CD4-positive, alpha-beta T cell treated with Interleukin-4 for 1 hour (primary cell): ENCODE data around the gene ADCY5.
A peak's percentile ranks its signal among the peaks of the same experiment; 100 is the strongest.

ENCODE experiments used
- DNase-seq, 2 donors: peaks; one replicate each; pipeline ENCODE4 v3.0.0-alpha.2; 2020 to 2022

ADCY5 gene

DNA sequence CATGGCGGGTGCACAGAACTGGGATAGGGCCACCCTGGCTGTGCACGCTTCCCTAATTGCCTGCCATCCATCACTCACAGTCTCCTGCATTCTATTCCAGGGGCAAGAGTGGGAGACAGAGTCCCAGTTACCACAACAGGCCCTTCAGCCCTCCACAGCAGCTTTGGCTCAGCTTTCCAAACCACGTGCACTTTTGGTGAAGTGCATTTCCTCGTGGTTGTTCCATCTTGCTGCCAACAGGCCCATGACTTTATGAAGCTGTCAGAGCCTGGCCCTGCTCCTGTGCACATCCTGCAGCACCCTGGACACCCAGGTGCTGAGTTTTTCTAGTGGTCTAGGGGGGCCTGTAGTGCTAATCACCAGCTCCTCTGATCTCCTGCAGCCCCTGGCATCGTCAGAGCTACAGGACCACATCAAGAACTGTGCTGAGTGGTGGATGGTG, 110.2 kb downstream of the ADCY5 start:
- DNase-seq: no peak

DNA sequence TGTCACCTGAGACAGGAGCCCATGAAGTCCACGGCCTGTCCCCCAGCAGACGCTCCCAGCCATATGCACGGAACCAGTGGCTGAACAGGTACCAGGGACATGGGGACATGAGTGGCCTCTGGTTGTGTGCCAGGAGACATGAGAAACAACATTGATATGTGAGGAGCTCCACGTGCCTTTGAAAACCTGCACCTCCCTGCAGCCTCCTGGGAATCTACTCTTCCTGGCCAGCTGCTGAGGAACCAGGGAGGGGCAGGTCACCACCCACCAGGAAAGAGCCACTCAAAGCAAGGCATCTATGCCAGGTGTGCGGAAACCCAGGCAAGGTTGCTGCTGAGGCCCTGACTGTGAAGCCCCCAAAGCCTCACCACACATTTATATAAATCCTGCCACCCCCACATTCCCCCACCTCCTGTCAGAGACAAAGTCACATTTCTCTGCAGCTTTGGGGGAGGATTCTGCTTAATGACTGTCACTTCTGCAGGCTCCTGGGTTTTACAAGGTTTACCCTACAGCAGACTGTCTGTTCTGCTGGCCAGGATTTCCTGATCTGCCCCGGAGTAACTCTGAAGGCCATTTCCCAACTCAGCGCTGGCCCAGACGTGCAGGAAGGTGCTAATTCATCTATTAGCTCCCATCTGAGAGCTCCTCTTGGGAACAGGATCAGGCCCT, 110.8 kb downstream of the ADCY5 start:
- no peak for DNase-seq

DNA sequence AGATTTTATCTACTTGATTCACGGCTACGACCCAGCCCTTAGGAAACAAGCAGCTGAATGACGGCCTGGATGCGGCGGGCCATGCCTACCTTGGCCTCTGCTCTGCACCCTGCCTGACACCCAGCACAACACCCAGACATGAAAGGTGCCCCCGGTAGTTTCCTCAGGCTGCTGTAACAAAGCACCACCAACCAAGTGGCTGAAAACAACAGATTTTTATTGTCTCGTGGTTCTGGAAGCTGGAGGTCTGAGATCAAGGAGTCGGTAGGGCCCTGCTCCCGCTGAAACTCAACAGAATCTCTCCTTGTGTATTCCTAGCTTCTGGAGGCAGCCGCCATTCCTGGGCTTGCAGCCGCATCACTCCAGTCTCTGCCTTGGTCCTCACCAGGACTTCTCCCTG, 111.7 kb downstream of the ADCY5 start:
- DNase-seq: no peak

DNA sequence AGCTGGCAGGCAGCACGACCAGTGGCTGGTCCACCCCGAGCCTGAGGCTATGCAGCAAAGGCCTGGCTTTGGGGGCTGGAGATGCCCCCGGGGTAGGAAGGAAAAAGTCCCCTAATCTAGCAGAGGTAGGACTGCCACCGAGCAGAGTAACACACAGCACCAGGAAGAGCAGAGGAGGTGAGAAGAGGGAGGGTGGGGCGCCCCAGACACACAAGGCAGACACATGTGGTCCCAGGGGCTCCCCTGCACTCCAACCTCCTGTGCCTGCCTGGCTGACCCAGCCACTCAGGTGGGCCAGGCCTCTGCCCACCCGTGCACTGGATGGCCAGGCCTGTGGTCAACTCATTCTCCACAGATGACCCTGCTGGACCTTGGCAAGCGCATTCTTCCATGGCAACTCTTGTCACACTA, 112.4 kb downstream of the ADCY5 start:
- DNase-seq: no peak

DNA sequence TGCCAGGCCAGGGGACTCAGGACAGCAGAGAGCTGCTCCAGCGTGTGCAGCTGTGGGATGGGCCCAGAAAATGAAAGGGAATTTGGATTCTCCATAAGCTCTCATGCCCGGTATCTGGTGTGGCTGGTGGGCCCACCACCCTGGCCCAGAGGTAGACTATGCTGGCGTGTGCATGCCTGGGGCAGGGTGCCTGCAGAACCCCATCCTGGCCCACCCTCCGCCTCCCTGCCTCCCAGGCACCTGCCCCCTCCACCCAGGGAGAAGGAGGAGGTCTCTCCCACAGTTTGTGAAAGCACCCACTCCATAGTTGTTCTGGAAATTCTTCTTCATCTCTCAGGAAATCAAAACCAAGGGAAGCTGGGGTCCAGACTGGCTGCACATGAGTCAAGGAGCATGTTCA, 112.9 kb downstream of the ADCY5 start:
- DNase-seq: no peak

DNA sequence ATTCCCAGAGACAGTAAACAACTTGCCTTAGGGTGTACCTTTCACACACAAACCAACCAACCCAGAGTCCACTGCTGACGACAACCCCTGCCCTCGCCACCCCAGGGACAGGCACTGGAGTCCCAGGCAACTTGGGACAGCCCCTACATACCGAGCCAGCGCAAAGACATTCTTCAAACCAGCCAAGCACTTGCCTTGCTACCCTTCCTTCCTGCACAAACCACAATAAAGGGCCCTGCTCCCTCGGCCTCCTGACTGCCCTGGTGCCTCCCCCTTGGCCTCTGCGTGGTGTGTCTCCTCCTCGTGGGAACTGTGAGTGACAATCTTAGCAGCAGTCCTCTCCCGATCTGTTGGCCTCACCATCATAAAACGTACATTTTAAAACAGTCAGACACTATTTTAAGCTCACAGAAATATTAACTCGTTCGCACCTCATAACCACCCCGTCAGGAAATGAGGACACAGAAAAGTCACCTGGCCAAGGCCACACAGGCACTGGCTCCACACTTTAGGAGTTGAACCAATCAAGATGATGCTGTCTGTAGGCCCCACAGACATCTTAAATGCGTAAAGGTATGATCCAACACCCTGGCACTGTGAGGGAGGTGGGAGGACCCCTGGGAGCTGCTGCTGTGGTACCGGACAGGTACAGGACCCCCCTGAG, 113.8 kb downstream of the ADCY5 start:
- no peak for DNase-seq

DNA sequence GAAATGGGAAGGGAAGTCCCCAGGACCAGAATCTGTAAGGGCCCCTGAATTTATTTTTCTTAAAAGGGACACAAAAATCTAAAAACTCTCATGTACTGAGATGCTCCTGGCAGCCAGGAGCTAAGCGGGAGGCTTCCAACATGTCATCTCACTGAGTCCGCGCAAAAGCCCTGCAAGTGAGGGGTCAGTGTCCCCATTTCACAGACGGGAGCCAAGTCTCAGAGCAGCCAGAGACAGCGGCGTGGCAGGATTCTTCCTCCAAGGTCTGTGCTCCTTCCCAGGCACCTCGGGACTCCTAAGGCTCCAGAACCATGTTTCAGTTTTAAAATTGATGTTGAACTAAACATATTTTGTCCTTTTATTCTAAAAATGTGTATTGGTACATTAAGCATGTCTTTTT, 114.8 kb downstream of the ADCY5 start:
- DNase-seq: no peak

DNA sequence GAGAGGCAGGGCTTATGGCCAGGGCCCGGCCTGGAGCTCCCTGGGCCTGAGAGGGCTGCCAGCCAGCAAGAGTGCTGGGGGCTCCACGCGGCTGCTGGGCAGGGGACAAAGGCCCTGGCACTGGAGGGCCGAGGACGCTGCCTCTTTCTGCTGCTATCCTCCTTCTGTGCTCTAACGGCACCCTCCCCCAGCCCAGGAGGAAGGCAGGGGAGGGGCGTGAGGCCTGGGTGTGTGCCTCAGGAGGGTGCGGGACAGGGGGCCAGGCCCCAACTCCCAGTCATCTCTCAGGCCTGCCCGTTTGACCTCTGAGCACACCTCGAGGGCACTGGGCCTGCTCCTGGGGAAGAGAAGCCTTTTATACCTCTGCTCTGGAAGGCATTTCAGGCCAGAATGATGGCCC, 115.5 kb downstream of the ADCY5 start:
- DNase-seq: no peak

DNA sequence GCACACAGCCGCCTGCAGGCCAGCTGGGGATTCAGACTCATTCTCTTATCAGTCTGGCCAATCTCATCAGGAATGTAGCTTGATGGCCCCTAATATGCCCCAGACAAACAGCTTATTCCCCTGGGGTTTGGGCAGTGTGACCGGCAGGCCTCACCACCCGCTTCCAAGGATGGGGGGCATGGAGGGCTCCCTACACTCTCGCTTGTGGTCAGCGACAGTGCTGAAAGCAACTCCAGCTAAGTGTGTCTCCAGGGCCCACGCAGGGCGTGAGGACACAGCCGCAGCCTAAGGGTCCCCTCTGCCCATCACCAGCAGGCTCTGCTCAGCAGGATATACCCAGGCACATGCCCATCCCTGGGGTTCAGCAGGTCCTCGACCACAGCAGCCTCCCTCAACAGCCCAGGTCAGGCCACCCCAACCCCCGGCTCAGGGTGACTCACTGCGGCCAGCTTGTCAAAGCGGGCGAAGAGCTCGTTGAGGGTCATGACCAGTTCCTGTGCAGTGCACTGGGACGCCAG, 116.7 kb downstream of the ADCY5 start:
- DNase-seq: no peak

DNA sequence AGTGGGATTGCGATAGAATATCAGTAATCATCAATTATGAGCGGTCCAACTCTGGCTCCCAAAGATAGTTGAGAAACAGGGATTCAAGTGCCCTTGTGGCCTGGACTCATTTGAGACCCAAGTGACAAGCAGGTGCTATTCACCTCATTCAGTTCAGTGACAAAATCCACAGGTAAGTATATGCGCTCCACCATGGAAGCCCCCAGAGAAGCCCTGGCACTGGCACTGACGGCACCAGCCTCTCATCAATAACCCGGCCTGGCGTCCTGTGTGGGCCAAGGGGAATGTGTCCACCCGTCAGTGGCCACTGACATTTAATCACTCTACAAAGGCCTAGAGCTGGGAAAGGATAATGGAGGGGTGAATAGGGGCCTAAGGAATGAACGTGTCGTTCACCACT, 117.2 kb downstream of the ADCY5 start:
- no peak for DNase-seq

DNA sequence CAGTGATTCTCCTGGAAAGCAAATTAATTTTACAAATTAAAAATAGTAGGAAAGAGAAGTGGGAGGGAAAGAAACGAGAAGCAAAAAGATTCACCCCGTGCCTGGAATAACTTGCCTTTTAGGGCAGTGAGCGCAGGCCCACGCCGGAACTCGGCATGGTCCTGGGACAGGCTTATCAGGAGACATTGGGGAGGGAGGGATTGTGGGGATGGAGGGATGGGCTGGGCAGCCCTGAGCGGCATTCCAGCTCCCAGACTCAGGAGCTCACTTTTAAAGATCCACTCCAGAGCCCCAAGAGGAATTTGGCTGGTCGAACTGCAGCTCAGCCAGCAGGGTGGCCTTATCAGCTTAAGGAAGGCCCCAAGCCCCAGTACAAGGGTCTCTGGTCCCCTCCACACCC, 117.9 kb downstream of the ADCY5 start:
- DNase-seq: no peak

DNA sequence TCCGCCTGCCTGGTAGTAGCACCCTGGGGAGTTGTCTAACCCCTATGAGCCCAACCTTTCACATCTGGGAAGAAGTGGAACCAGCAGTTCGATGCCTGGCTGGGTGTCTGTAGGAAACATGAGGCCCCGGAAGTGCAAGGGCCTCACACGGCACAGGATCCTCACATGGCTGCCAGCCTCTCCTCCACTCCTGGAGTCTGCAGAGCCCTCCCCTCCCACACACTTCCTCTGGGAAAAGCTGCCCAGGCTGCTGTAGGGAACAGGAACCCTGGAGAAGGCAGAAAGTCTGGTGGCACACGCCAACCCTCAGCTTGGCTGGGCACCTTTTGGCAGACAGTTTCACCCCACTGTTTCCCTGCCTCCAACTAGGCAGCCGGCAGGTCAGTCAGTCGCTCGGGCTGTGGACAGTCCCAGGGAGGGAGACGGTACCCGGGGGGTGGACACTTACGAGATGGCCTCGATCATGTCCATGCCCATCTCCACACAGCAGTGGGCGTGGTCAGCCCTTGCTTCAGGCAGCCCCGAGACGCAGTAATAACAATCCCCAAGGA, 118.4 kb downstream of the ADCY5 start:
- DNase-seq: no peak

DNA sequence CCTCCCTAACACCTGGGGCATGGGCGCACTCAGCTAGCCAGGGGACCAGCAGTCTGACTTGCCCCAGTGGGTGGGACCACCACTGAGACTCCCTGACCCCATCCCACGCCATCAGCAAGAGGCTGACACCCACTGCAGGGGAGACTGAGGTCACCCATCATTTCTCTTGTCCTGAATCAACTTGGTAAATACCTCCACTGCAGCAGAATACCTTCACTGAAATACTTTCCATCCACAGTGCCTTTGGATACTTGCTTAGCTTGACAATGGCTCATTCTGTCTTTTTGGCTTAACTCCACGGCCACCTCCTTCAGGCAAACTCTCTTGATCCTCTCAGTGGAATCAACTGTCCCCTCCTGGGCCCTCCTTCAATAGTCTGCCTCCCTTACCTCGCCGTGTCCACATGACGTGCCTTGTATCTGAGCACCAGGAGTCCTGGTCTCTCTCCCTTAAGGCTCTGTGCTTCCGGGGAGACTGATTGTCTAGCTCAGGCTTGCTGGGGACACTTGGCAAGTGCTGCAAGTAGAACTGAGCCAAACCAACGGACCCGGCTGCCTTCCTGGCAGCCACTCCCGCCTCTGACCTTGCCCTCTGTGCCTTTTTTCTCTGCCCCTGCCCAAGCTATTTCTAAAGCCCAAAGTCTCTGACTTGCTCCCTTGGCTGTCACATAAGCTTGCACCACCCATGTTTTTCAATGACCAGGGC, 119.1 kb downstream of the ADCY5 start:
- no peak for DNase-seq

DNA sequence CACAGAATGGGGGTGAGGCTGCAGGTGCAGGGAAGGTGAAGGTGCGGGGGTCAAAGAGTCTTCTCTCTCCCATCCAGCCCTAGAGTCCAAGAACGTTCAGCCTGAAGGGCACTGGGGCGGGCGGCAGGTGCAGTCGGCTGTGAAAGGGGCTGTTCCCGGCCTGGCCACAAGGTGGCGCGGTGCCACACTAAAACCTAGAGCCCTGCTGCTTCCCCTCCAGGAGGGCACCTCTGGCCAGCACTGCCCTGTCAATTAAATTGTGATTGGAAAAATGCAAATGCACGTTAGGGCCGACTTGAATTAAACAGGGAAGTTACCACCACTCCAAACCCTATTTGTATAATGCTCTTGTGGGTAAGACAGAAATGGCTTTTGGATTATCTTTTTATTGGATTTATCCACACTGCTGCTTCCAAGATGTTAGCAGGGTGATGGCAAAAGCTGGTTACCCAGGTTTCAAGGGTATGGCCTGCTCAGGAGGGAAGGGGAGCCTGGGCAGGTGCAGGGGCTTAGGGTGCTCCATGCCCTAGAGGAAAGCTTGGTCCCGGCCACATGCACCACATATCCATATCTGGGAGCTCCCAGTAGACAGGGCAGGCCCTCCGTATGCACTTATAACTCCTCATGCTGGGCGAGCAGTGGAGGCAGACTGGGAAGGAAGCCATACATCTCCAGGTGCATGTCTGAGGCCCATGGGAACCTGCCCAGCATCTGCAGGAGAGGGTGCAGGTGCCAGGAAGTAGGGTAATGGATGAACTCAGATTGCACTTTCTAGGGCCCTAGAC, 119.8 kb downstream of the ADCY5 start:
- DNase-seq: peak; percentile 57 to 60

DNA sequence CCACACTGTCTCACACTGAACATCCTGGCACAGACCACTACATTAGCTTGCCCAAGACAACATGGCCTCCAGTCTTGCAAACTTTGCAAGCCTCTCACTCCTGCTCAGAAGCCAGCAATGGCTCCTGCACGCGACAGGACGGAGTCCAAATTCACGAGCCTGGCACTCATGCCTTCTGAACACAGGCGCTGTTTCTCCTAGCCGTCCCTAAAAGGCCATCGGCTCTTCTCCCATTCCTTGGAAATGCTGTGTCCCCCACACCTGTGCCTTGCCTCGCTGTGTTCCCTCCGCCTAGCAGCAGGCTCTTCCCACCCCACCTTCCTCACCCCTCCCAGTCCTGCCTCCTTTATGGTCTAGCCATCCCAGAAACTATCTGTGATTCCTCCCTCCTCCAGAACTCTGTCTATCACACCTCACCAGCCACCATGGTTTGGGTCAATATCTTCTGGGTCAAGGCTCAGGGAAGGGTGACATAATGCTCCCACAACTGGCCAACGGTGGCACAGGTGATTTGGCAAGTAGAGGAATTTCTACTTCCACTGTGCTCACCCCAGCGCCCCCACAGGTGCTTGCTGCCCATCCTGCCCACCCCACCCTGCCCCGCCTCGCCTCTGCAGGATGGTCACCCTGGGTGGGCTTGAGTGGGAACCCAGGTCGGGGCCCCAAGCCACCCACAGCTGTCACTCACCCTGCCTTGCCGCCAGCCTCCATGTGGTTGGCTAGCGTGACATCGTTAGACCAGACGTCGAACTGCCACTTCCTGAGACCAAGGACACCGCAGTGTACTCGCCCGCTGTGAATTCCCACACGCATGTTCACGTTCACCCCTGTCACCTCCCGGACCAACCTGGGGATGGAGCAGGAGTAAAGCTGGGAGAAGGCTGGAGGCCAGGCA, 120.7 kb downstream of the ADCY5 start:
- peak in 1 of 2 donors; percentile 3 for DNase-seq

DNA sequence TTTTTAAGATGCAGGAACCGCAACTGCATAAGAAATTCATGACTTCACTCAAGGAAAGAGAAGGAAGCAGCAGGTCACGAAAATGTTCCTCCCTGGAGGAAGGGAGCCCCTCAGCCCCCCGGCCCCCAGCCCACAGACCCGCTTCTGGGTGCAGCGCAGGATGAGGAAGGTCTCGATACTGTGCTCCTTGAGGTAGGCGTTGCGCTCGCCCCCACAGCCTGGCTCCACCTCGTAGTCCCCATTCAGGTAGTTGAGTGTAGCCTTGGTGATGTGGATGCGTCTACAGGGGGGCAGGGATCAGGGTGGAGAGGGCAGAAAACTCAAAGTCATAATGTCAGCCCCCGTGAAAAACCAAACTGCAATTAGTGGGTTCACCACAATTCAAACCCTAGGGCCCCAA, 121.4 kb downstream of the ADCY5 start:
- no peak for DNase-seq

DNA sequence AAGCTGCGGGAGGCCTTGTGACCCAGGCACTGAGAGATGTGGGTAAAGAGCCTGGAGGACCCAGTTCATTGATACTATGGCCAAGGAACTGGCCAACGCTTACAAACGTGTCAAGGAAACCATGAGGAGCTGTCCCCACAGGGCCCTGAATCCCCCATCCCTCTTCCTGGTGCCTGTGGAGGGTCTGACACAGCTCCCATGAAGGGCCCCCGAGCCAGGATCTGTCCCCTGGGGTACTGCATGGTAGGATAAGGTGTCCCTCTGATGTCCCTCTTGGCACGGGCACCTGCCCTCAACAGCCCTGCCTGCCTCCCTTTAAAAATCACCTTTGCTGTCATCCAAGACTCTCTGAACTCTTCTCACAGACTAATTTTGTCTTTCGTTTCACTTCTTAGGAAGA, 122.4 kb downstream of the ADCY5 start:
- DNase-seq: no peak

DNA sequence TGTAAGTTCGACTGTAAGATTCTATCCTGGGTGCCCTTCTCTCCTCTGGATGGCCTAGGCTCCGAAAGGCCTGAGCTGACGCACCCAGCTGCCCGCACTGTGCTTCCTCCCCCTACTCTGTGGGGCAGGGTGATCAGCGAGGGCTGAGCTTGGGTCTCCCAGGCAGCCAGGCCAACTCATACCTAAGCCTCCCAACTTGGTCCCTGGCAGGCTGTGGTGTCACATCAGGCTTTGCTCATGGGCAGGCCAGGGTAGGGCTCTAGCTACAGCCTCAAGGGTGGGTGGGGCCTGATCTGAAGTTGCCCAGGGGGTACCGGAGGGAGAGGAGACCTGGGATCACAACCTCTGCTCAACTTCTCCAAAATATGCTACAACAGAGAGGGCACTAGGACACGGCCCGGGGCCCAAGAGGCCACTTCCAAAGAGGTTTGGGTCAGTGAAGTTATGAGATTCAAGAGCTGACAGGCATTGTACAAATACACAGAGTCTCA, 123.1 kb downstream of the ADCY5 start:
- DNase-seq: no peak

DNA sequence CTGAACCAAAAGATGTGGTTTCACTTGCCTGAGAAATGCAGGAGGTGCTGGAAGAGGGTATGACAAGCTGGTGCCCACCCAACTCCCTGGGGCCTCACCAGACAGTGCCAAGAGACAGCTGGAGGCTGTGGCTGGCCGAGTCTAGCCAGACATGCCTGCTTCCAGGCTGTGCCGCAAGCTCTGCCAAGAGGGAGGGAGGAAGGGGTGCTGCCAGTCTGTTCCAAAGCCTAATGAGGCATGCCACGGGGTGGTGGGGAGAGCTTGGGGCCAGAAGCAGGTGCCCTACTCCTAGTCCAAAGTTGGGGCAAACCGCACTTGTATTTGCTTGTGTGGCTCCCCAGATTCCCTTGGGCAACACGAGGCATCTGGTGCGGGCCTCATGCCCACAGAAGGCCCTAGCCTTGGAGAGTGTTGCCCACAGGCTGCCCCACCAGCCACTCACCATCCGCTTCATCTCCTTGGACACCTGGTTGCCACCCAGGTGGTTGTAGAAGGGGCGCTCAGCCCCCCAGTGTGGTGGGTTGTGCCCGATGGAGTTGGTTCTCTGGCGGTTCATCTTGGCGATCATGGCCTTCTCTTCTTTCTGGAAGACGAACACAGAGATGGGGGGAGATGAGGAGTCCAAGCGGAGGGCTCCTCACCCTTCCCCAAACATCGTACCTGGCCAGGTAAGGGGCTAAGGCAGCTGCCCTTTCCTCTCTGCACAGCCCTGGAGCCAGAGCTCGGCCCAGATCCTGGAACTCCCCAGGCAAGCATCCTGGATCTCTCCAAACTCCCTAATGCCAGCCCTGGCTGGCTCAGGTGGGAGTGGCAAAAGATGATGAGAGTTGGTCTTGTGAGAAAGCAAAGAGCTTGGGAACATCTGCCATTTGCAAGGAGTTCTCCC, 123.8 kb downstream of the ADCY5 start:
- no peak for DNase-seq

DNA sequence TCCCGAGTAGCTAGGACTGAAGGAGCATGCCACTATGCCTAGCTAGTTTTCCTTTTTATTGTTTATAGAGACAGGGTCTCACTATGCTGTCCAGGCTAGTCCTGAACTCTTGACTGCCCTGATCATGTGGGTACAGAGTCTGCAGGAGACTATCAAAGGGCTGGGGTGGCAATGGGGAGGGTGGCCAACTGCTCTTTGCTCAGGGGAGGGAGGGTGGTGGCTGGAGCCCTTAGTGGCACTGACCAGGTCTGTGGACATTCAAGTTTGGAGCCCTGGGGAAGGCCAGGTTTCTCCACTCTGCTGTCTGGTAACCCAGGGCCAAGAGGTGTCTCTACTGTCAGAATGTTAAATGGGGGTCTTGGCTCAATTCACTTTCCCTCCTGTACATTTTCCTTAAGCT, 125.1 kb downstream of the ADCY5 start:
- DNase-seq: no peak

DNA sequence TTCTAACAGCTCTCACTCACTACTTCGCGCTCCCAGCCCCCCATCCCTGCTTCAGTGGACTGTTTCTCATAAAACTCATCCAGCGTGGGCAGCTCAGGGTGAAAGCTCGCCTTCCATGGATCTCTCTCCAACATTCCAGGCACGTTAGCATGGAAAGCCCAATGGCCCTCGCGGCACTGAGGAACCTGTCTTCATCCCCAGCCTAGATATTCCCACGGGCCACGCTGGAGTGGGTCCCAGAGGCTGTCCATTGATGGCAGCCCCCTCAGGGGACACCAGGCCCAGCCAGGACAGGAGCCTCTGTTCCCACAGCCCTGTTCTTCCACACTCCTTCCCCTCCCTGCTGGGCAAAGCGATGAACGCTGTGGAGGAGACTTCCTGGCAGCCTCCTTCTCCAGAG, 126.0 kb downstream of the ADCY5 start:
- no peak for DNase-seq
